ENCODE measurements around the gene NDST4. TPM values are rescaled to one million over a fixed set of nuclear protein-coding genes. Genes with fewer than 3 reads are reported as not detected.

Gene NDST4
- total and polyA plus RNA-seq, 4 donors = not detected

- TF ChIP-seq YY1 (IDR thresholded peaks at IDR 0.05) = no peak
- no peak for TF ChIP-seq EGR1 (IDR thresholded peaks at IDR 0.05; ENCODE audit: low read depth in 2 of 2)
- no peak for TF ChIP-seq GABPA (IDR thresholded peaks at IDR 0.05 in 1 of 2, conservative IDR thresholded peaks at IDR 0.05 in 1 of 2)
- TF ChIP-seq RXRA (IDR thresholded peaks at IDR 0.05) = no peak
- TF ChIP-seq TAF1 (conservative IDR thresholded peaks at IDR 0.05) = no peak
- H3K27ac ChIP-seq (ENCODE audit: low read depth in 1 of 2, low read length in 2 of 2) = no peak overlapping the region
- H3K4me3 ChIP-seq (ENCODE audit: low read depth in 1 of 3, low read length in 3 of 3) = no peak overlapping the region
- H3K27me3 ChIP-seq (ENCODE audit: control insufficient read depth in 4 of 4, insufficient read depth in 4 of 4, low read length in 3 of 4) = no peaks in the 10 kb centered on the region
- DNase-seq (ENCODE audit: low spot score) = no peak
- WGBS = 88% methylated on average over 2 of the region's 2 CpGs
- H3K9ac ChIP-seq (ENCODE audit: low read depth in 1 of 2, low read length in 2 of 2) = no peak overlapping the region
- no peaks in the 10 kb centered on the region for H3K9me3 ChIP-seq (ENCODE audit: control insufficient read depth in 4 of 4, low read length in 3 of 4)
- H3K36me3 ChIP-seq (ENCODE audit: control insufficient read depth in 4 of 4, insufficient read depth in 3 of 4, low read depth in 1 of 4, low read length in 3 of 4) = no peaks in the 10 kb centered on the region
- no peaks in the 10 kb centered on the region for H3K4me1 ChIP-seq (ENCODE audit: control insufficient read depth in 4 of 4, insufficient read depth in 4 of 4, low read length in 3 of 4)
Observed at GRCh38 chr4:114927881-114928280, 185.5 kb downstream of the NDST4 start.

GRCh38 chr4:114926583-114926982, 186.8 kb downstream of the NDST4 start:
- no peaks in the 10 kb centered on the region for H3K36me3 ChIP-seq (ENCODE audit: control insufficient read depth in 4 of 4, insufficient read depth in 3 of 4, low read depth in 1 of 4, low read length in 3 of 4)
- DNase-seq (ENCODE audit: low spot score) = no peak
- H3K27me3 ChIP-seq (ENCODE audit: control insufficient read depth in 4 of 4, insufficient read depth in 4 of 4, low read length in 3 of 4) = no peaks in the 10 kb centered on the region
- no peak overlapping the region for H3K4me3 ChIP-seq (ENCODE audit: low read depth in 1 of 3, low read length in 3 of 3)
- no peak overlapping the region for H3K27ac ChIP-seq (ENCODE audit: low read depth in 1 of 2, low read length in 2 of 2)
- no peak overlapping the region for H3K9ac ChIP-seq (ENCODE audit: low read depth in 1 of 2, low read length in 2 of 2)
- TF ChIP-seq EGR1 (IDR thresholded peaks at IDR 0.05; ENCODE audit: low read depth in 2 of 2) (no peak), ZBTB33 (IDR thresholded peaks at IDR 0.05) (no peak), NR2F2 (IDR thresholded peaks at IDR 0.05) (no peak), FOXA2 (IDR thresholded peaks at IDR 0.05) (no peak), JUND (IDR thresholded peaks at IDR 0.05) (no peak), RAD21 (IDR thresholded peaks at IDR 0.05) (no peak), REST (IDR thresholded peaks at IDR 0.05) (no peak), SP1 (IDR thresholded peaks at IDR 0.05) (no peak), TAF1 (conservative IDR thresholded peaks at IDR 0.05) (no peak), FOXA1 (IDR thresholded peaks at IDR 0.05) (no peak), GABPA (IDR thresholded peaks at IDR 0.05 in 1 of 2, conservative IDR thresholded peaks at IDR 0.05 in 1 of 2) (no peak), CTCF (IDR thresholded peaks at IDR 0.05; ENCODE audit: low read depth, low read length, missing input control) (no peak), RXRA (IDR thresholded peaks at IDR 0.05) (no peak), HNF4G (IDR thresholded peaks at IDR 0.05) (no peak), HNF4A (conservative IDR thresholded peaks at IDR 0.05) (no peak), ATF3 (IDR thresholded peaks at IDR 0.05) (no peak), MAX (IDR thresholded peaks at IDR 0.05) (no peak), YY1 (IDR thresholded peaks at IDR 0.05) (no peak)
- no peaks in the 10 kb centered on the region for H3K9me3 ChIP-seq (ENCODE audit: control insufficient read depth in 4 of 4, low read length in 3 of 4)
- H3K4me1 ChIP-seq (ENCODE audit: control insufficient read depth in 4 of 4, insufficient read depth in 4 of 4, low read length in 3 of 4) = no peaks in the 10 kb centered on the region

All from liver (tissue), 9 donors.